Measurements from ENCODE around the gene FAM241B. TPM values are rescaled to one million over a fixed set of nuclear protein-coding genes. Genes with fewer than 3 reads are reported as not detected.

The FAM241B gene
- total RNA-seq, 4 donors from 2014 or later = 1.4 to 2.4 TPM; not detected in 2

DNA sequence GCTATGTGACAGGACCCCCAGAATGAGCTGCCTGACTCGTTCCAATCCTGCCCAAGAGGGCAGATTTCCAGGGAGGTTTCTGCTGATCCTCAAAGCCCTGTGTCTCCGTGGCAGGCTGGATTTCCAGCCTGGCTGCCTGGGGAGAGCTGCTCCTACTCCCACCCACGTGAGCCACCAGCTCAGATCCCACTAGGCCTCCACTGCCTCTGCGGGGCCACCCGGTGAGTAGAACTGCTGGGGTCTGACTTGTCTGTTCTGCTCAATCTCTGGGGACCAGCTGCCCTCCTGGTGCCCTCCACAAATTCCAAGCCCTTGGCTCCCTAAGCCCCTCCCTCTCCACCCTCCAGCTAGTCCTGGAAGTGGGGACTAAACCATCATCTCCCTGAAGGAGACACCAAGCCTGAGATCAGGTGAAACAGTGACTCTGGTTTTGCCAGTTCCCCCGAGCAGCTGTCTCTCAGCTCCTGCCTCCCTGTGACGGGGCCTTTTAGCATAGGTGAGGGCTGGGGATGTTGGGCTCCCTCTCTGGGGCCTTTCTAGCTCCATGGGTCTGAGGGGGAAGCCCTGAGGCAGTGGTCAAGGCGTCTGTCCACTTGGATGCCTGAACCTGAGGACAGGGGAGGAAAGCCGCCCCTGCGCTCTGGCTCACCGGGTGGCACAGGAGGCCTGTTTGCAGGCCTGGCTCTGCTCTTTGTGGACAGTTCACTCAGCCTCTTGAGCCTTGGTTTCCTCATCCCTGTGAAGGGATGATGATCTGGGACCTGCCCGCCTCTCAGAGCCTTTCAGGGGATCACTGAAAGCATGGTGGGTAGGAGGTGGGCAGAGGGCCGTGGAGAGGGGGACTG lies 5.6 kb downstream of the FAM241B start:
- Histone ChIP-seq H3K27ac (no peak overlapping the region), H3K4me3 (no peak overlapping the region), H3K4me1 (peaks cover 0 to 2% (median 0%) of the 10 kb centered on the region in 4 donors), H3K36me3 (no peaks in the 10 kb centered on the region), H3K27me3 (no peaks in the 10 kb centered on the region), H3K9me3 (no peaks in the 10 kb centered on the region)
- peak in 1 of 3 donors; percentile 34 for DNase-seq
- TF ChIP-seq, protein P1, sequence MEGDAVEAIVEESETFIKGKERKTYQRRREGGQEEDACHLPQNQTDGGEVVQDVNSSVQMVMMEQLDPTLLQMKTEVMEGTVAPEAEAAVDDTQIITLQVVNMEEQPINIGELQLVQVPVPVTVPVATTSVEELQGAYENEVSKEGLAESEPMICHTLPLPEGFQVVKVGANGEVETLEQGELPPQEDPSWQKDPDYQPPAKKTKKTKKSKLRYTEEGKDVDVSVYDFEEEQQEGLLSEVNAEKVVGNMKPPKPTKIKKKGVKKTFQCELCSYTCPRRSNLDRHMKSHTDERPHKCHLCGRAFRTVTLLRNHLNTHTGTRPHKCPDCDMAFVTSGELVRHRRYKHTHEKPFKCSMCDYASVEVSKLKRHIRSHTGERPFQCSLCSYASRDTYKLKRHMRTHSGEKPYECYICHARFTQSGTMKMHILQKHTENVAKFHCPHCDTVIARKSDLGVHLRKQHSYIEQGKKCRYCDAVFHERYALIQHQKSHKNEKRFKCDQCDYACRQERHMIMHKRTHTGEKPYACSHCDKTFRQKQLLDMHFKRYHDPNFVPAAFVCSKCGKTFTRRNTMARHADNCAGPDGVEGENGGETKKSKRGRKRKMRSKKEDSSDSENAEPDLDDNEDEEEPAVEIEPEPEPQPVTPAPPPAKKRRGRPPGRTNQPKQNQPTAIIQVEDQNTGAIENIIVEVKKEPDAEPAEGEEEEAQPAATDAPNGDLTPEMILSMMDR (IDR thresholded peaks at IDR 0.05) = no peak
- TF ChIP-seq POLR2A (IDR thresholded peaks at IDR 0.05) = no peak

DNA sequence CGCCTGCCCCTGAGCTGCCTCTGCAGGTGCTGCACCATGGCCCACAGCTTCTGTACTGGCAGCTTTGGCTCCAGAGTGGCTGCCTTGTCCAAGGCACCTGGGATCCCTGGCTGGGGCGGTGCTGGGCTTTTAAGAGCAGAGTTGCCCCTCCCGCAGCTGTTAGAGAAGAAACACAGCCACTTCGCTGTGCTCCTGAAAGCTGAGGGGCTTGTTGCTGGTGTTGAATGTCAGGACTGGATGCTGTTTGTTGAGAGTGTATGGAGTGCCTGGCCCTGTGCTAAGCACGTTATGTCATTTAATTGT lies 6.2 kb downstream of the FAM241B start:
- Histone ChIP-seq H3K27me3 (no peaks in the 10 kb centered on the region), H3K9me3 (no peaks in the 10 kb centered on the region), H3K4me3 (no peak overlapping the region), H3K36me3 (no peaks in the 10 kb centered on the region), H3K4me1 (no peaks in the 10 kb centered on the region), H3K27ac (no peak overlapping the region)
- TF ChIP-seq, protein P1 (IDR thresholded peaks at IDR 0.05) = no peak
- TF ChIP-seq POLR2A (IDR thresholded peaks at IDR 0.05) = no peak
- no peak for DNase-seq

DNA sequence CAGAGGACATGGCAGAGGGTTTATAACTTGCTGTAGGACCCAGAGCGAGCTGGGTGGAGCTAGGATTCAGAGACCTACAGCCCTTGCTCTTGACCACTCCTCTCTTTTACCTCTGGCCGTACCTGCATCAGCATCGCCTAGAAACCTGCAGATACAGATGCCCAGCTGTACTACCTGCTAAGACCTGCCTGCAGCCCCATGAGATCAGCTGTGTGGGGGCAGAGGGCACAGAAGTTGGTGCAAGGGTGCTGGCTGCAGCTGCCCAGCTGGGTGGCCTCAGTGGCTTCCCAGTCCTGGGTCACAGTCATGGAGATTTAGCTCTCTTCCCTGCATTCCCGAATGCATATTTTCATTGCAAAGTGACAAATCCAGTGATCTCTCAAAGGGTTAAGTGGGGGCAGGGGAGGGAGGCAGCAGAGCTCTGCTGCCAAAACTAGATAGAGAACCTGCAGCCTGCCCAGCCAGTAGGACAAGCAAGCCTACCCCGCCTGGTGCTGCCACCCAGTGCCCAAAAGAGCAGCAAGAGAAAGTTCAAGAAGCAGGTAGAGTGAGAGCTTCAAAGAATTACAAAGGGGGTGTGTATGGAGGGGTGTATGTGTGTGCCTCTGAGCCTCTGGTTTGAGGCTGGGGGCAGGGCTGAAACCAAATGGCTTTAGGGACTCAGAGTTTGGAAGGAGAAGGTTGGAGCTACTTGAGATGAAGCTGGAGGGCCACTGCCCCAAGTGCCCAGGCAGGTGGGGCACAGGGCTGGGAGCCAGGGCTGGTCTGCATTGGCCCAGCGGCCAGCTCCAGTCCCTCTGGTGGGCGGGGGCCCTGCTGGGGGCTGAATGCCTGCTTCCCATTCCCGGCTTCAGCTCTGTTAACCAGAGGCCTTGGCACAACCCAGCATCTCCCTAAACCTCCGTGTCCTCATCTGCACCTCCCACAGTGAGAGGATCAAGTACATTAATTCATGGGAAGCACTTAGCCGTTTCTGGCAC lies 6.9 kb downstream of the FAM241B start:
- Histone ChIP-seq H3K27me3 (no peaks in the 10 kb centered on the region), H3K36me3 (no peaks in the 10 kb centered on the region), H3K4me1 (no peaks in the 10 kb centered on the region), H3K4me3 (no peak overlapping the region), H3K9me3 (no peaks in the 10 kb centered on the region), H3K27ac (no peak overlapping the region)
- TF ChIP-seq, protein P1 (IDR thresholded peaks at IDR 0.05) = peak in 2 of 6 experiments; percentile 21 to 29
- no peak for TF ChIP-seq POLR2A (IDR thresholded peaks at IDR 0.05)
- DNase-seq = no peak

DNA sequence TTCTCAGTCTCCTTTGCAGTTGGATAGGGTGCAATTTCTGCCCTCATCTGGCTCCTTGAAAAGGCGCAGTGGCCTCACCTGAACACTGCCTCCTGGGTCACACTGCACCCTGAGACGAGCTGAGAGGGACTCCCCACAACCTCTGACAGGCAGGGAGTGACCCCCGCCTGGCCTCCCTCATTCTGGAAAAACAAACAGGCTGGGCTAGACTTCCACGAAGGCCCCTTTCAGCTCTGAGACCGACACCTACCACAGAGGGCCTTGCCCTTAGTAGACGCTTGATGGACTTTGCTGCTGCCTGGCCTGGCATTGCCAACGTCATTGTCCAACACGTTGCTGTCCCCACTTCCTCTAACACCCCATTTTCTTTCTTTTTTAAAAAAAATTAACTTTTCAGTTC lies 8.6 kb downstream of the FAM241B start:
- Histone ChIP-seq H3K36me3 (no peaks in the 10 kb centered on the region), H3K4me1 (no peaks in the 10 kb centered on the region), H3K9me3 (no peaks in the 10 kb centered on the region), H3K27ac (no peak overlapping the region), H3K4me3 (no peak overlapping the region), H3K27me3 (no peaks in the 10 kb centered on the region)
- TF ChIP-seq, protein P1 (IDR thresholded peaks at IDR 0.05) = no peak
- TF ChIP-seq POLR2A (IDR thresholded peaks at IDR 0.05) = no peak
- DNase-seq = peak in 1 of 3 donors; percentile 26

DNA sequence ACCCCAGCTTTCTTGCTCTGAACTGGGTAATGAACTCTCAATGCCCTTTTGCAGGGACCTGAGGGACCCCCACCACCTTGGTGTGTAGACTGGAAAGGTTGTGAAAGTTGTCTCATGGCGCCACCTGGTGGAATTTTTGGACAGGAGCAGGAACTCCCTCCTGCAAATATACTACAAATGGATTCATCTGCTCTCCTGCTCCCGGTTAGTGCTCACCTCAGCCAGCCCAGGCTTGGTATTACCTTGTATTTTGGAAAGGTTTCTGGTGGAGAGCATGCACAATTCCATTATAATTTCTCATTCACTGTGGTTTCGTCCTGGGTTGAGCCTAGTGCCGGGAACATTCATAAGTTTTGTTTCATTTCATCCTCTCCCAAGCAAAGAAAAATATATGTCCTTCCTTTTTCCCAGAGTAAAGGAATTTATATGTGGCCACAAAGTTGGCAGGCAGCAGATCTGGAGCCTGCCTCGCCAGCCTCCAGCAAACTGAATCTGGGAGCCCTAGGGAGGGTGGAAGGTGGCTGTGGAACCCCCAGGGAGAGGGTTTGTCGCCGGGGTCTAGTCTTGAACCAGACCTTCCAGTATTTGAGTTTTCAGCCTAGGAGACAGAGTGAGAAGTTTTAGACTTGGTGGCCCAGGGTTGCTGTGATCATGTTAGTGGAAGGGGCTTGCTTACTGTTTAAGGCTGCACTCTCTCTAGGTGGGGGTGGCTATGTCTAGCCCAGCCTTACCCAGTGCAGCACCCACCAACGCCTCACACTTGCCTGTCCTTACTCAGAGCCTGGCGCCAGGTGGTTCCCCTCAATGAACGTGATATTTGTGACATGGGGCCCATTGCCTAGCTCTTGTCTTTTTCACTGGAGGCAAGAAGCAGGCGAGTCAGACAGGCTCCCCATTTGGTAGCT lies 9.5 kb downstream of the FAM241B start:
- Histone ChIP-seq H3K27ac (no peak overlapping the region), H3K4me1 (no peaks in the 10 kb centered on the region), H3K27me3 (no peaks in the 10 kb centered on the region), H3K9me3 (no peaks in the 10 kb centered on the region), H3K36me3 (no peaks in the 10 kb centered on the region), H3K4me3 (no peak overlapping the region)
- TF ChIP-seq, protein P1 (IDR thresholded peaks at IDR 0.05) = peak; percentile 50 to 84 (median 80)
- TF ChIP-seq POLR2A (IDR thresholded peaks at IDR 0.05) = no peak
- peak in 2 of 3 donors; percentile 51 to 84 for DNase-seq

Data from Peyer's patch (tissue), 4 donors.